Upper lobe of right lung (tissue), 1 donor: ENCODE measurements around the gene ZDHHC11. TPM values are rescaled to one million over a fixed set of nuclear protein-coding genes. Genes with fewer than 3 reads are reported as not detected.
"Not testable (repeated sequence)": the region's sequence is repeated elsewhere in the genome, so short reads cannot be mapped to it uniquely, and the experiment has no call there.

Experiments
- ATAC-seq: fragments of 200-7000 bp; cut with Tn5 transposase; one replicate; pipeline ENCODE4 v1.9.1; 2020; ENCODE audit warnings: mild to moderate bottlenecking, moderate library complexity
- DNase-seq: peaks from one replicate; pipeline ENCODE4 v3.0.0-alpha.2; 2020
- H3K27ac ChIP-seq: fragments of 200-600 bp; one replicate; pipeline ENCODE4 v1.8.0; 2022
- H3K27me3 ChIP-seq: fragments of 200-600 bp; one replicate; pipeline ENCODE4 v1.8.0; 2022; ENCODE audit warnings: mild to moderate bottlenecking
- H3K36me3 ChIP-seq: fragments of 200-600 bp; one replicate; pipeline ENCODE4 v1.8.0; 2022
- H3K4me1 ChIP-seq: fragments of 200-600 bp; one replicate; pipeline ENCODE4 v1.8.0; 2022
- H3K4me3 ChIP-seq: fragments of 200-600 bp; one replicate; pipeline ENCODE4 v1.8.0; 2022; ENCODE audit warnings: mild to moderate bottlenecking
- H3K9me3 ChIP-seq: fragments of 200-600 bp; one replicate; pipeline ENCODE4 v1.8.0; 2022
- intact Hi-C: fragments of 100-400 bp; cut with DNase I; formaldehyde crosslinking; loops from one replicate; pipeline ENCODE4 v1.11.0; 2022
- total RNA-seq: library from RNA; stranded (reverse); fragmentation: NEBNext Ultra II Directional; extraction: Animal tissue kit (Norgen Biotek cat#: 25700); gene quantifications from one replicate; pipeline ENCODE4 v1.2.1, GENCODE V29; 2021
- TF ChIP-seq, protein P1 (sequence below): fragments of 200-600 bp; IDR thresholded peaks from one replicate; pipeline ENCODE4 v1.8.0; 2022; ENCODE audit warnings: antibody characterized with exemption
- donor health status: DM: no; HTN: yes; CAD: no; lungs with severe emphysema.

Gene ZDHHC11
- total RNA-seq, 1 donor from 2014 or later: 12.6 TPM

DNA sequence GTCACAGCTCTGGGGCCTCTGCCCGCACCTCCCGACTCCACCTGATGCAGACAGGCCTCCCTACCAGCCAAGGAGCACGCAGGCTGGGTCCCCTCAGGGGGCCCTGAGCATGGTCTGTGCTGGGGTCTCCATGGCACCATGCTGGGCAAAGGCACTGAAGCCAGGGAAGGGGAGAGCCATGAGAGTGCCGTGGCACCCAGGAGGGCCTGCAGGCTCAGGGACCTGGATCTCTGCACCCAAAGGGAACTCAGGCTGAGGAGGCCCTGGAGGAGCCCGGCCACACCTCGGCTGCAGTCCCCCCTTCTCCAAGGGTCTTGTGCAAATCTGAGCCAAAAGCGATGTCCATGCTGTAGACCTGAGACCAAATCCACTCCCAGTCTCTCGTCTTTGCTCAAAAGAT lies 98.8 kb downstream of the ZDHHC11 start:
- H3K4me3 ChIP-seq, ATAC-seq, H3K27ac ChIP-seq, H3K36me3 ChIP-seq, intact Hi-C loops, H3K27me3 ChIP-seq, H3K9me3 ChIP-seq, H3K4me1 ChIP-seq: not testable (repeated sequence)
- peak; percentile 30 for DNase-seq

DNA sequence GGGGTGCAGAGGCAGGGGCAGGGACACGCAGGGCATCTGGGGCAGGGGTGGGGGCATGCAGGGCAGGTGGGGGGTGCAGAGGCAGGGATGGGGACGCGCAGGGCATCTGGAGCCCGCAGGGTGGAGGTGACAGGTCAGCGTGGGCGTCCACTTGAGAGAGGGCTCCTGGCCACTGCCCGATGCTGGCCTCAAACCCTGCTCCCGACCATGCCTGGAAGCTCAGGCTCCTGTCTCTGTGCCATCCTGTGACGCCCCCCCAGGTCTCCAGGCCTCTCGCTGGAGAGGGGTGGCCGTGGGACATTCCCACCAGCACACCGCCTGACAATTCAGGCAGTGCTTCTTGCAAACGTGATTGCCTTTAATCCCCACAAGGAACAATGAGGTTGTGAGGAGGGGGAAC lies 99.3 kb downstream of the ZDHHC11 start:
- Histone ChIP-seq H3K27ac (no peak overlapping the region), H3K9me3 (no peaks in the 10 kb centered on the region), H3K36me3 (no peaks in the 10 kb centered on the region), H3K4me3 (no peak overlapping the region), H3K4me1 (no peaks in the 10 kb centered on the region), H3K27me3 (no peaks in the 10 kb centered on the region)
- ATAC-seq: no peak
- peak; percentile 23 for DNase-seq
- intact Hi-C loops: no loop called here
- TF ChIP-seq, protein P1, sequence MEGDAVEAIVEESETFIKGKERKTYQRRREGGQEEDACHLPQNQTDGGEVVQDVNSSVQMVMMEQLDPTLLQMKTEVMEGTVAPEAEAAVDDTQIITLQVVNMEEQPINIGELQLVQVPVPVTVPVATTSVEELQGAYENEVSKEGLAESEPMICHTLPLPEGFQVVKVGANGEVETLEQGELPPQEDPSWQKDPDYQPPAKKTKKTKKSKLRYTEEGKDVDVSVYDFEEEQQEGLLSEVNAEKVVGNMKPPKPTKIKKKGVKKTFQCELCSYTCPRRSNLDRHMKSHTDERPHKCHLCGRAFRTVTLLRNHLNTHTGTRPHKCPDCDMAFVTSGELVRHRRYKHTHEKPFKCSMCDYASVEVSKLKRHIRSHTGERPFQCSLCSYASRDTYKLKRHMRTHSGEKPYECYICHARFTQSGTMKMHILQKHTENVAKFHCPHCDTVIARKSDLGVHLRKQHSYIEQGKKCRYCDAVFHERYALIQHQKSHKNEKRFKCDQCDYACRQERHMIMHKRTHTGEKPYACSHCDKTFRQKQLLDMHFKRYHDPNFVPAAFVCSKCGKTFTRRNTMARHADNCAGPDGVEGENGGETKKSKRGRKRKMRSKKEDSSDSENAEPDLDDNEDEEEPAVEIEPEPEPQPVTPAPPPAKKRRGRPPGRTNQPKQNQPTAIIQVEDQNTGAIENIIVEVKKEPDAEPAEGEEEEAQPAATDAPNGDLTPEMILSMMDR: no peak

DNA sequence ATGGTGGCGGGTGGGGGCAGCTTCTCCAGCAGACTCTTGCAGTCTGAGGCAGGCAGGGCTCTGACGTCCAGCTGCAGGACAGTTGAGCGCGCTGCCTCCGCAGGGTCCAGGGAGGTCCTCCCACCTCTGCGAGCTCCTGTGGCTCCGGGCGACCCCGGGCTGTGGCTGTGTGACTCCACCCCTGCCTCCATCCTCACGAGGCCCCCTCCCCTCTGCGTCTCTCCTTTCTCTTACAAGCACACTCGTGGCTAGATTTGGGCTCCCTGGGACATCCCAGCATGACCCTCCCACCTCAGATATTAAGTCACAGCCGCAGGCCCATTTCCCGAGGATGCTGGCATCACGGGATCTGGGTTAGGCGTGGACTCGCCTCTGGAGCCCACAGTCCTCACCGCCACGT lies 100.6 kb downstream of the ZDHHC11 start:
- H3K4me1 ChIP-seq, intact Hi-C loops, H3K36me3 ChIP-seq, ATAC-seq, H3K9me3 ChIP-seq, H3K27me3 ChIP-seq, H3K27ac ChIP-seq, H3K4me3 ChIP-seq: not testable (repeated sequence)
- DNase-seq: peak; percentile 46

DNA sequence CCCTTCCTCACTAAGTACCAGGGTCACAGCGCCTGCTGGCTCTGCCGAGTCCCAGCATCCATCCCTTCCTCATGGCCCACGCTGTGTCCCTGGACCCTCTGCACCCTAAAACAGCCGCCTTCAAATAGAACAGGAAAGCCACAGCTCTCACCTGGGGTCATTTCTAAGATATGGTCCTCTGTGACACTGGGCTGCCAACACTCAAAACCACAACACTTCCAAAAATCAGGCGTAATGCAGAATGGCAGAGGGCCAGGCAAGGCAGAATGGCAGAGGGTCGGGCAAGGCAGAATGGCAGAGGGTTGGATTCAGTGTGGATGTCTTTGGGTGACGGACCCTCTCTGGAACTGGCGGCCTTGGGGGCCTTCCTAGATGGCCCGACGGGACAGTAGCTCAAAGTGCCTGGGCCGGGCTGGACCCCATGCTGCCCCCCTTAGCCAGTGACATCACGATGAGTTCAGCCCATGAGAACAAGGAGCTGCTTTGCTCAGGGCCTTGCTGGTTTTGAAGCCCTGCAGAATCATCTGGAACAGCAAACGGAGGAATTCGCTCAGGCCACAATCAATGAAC lies 101.6 kb downstream of the ZDHHC11 start:
- no peak for ATAC-seq
- intact Hi-C loops: no loop called here
- Histone ChIP-seq H3K4me1 (no peaks in the 10 kb centered on the region), H3K27me3 (no peaks in the 10 kb centered on the region), H3K9me3 (no peaks in the 10 kb centered on the region), H3K27ac (no peak overlapping the region), H3K4me3 (no peak overlapping the region), H3K36me3 (no peaks in the 10 kb centered on the region)
- peak; percentile 10 for DNase-seq
- TF ChIP-seq, protein P1: no peak

DNA sequence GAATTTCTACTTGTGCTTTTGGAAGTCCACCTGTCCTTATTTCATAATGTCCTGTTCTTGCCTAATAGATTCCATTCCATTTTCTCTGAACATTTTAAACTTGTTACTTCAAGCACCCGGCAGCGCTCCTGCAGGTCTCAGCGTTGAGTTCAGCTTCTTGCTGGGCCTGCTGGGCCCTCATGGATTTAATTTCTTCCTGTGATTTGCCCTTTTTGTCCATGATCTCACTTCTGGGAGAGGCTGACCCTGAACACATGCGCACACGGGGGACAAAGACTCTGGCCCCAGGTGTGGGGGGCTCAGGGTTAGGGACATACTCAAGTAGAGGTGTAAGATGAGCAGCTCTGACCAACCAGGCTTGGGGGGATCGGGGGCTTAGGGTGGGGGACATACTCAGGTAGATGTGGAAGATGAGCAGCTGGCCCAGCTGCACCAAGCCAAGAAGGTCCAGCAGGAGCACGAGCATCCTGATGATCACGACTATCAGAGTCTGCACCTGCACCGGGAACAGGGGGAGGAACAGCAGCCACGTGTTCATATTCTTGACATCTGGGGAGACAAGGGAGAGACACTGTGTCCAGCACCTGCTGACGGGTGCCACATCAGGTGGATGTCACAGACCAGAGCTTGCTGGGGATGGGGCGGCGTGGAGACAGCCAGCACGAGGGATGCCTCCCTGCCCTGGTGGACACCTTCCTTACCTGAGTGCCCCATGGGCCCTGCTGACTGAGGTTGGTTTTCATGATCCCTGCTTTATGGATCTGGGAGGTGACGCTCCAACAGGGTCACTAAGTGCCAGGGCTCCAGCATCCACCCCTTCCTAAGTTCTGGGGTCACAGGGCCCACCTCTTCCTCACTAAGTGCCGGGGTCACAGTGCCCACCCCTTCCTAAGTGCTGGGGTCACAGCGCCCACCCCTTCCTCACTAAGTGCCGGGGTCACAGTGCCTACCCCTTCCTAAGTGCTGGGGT lies 102.5 kb downstream of the ZDHHC11 start:
- peak; percentile 26 for DNase-seq
- H3K4me1 ChIP-seq, ATAC-seq, H3K27me3 ChIP-seq, H3K36me3 ChIP-seq, H3K27ac ChIP-seq, intact Hi-C loops, H3K4me3 ChIP-seq, H3K9me3 ChIP-seq: not testable (repeated sequence)

DNA sequence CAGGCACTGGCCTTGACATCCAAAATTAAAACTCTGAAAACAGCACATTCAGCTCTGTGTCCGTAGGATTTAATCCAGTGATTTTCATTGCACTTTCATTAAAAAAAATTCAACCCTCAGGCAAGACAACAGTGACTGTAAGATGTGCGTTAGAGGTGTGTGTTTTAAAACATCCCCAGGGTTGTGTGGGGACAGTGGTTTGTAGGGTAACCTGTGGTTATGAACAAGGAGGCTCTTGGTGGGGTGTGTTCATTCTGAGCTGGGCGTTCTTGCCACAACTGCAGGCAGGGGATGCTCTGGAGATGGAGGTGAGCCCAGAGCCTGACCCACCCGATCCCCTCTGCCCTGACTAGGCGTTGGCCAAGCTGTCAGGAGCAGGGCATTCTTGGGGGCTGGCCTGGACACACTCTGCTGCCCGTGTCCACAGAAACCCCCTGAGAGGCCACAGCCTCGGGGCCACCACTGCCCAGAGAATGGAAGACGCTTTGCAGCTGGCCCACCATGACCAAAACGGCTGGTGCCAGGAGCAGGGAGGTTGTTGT lies 103.4 kb downstream of the ZDHHC11 start:
- not testable (repeated sequence) for DNase-seq

DNA sequence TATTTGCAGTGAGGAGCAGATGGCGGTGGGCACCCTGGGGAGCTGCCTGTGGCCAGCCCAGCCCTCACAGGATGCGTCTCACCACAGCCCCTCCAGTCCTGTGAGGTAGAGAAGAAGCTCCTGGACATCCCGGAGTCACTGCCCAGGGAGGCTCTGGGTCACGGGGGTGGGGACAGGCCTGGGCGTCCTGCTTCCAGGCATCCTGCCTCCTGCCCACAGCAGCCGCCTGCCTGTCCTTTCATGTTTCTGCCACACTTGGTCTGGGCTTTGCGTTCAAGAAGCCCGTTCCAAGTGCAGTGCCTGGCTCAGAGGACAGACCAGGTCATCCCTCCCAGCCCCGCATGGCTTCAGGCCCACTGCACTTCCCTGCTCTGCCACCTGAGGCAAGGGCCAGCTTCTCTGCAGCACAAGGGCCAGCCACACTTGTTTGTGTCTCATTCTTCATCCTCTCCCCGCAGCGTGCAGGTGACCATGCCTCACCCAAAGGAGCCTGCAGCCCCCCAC lies 104.5 kb downstream of the ZDHHC11 start:
- intact Hi-C loops: no loop called here
- Histone ChIP-seq H3K9me3 (no peaks in the 10 kb centered on the region), H3K4me3 (no peak overlapping the region), H3K4me1 (no peaks in the 10 kb centered on the region), H3K27ac (no peak overlapping the region), H3K36me3 (no peaks in the 10 kb centered on the region), H3K27me3 (no peaks in the 10 kb centered on the region)
- DNase-seq (no peak), ATAC-seq (no peak)
- TF ChIP-seq, protein P1: no peak

More for the DNA sequence above, 103.4 kb downstream of the ZDHHC11 start:
- H3K27me3 ChIP-seq, intact Hi-C loops, H3K4me1 ChIP-seq, H3K9me3 ChIP-seq, H3K4me3 ChIP-seq, H3K36me3 ChIP-seq, H3K27ac ChIP-seq: not testable (repeated sequence)
- ATAC-seq: peak; percentile 20

Other genes starting within 250 kb of the ZDHHC11 start
- 13.2 TPM for gene CEP72, start 238.6 kb downstream of the ZDHHC11 start, total RNA-seq
- gene TPPP, start 157.6 kb downstream of the ZDHHC11 start, total RNA-seq: 16.1 TPM
- 8.0 TPM for gene ZDHHC11B, start 66.3 kb downstream of the ZDHHC11 start, total RNA-seq
- 33.8 TPM for gene BRD9, start 41.8 kb upstream of the ZDHHC11 start, total RNA-seq
- gene TRIP13, start 41.9 kb upstream of the ZDHHC11 start, total RNA-seq: 0.81 TPM
- gene NKD2, start 157.8 kb upstream of the ZDHHC11 start, total RNA-seq: 64.4 TPM